BE2C (cell line): ENCODE measurements around the gene ARRDC4.

ENCODE experiments used
- DNase-seq: peaks from one replicate; pipeline ENCODE4 v3.0.0-alpha.2; 2020
- H3K27me3 ChIP-seq: fragments of 250-450 bp; sonication (Bioruptor Pico); 2 replicates; pipeline ENCODE4 v1.5.1; 2020; ENCODE audit warnings: mild to moderate bottlenecking
- H3K36me3 ChIP-seq: fragments of 250-450 bp; sonication (Bioruptor Pico); 2 replicates; pipeline ENCODE4 v1.5.1; 2020; ENCODE audit warnings: mild to moderate bottlenecking
- H3K4me1 ChIP-seq: fragments of 250-450 bp; sonication (Bioruptor Pico); 2 replicates; pipeline ENCODE4 v1.5.1; 2020
- H3K4me3 ChIP-seq: 2 replicates; pipeline ENCODE4 v1.5.1; 2011; ENCODE audit warnings: low read depth, low read length
- H3K9me3 ChIP-seq: fragments of 250-450 bp; sonication (Bioruptor Pico); 2 replicates; pipeline ENCODE4 v1.5.1; 2020
- CTCF ChIP-seq: IDR thresholded peaks from 2 replicates; pipeline ENCODE4 v1.5.1; 2012; ENCODE audit warnings: mild to moderate bottlenecking, low read depth, low read length

ARRDC4 gene

GRCh38 chr15:97991972-97992541, 31.6 kb downstream of the ARRDC4 start:
- Histone ChIP-seq H3K36me3 (no peaks in the 10 kb centered on the region), H3K4me1 (0 out of 2 replicates have a peak, but pooled peaks cover 4% of the 10 kb centered on the region), H3K4me3 (no peak overlapping the region)

GRCh38 chr15:97992823-97993222, 32.3 kb downstream of the ARRDC4 start:
- H3K36me3 ChIP-seq, result no peaks in the 10 kb centered on the region
- H3K4me1 ChIP-seq, result 0 out of 2 replicates have a peak, but pooled peaks cover 4% of the 10 kb centered on the region
- no peak overlapping the region for H3K4me3 ChIP-seq
- no peak for DNase-seq
- H3K9me3 ChIP-seq, result no peaks in the 10 kb centered on the region
- peaks cover 4% of the 10 kb centered on the region; the same call in 1 of the 2 replicates for H3K27me3 ChIP-seq
- TF ChIP-seq CTCF, result no peak

More at GRCh38 chr15:97991972-97992541, 31.6 kb downstream of the ARRDC4 start:
- H3K27me3 ChIP-seq, result peaks cover 4% of the 10 kb centered on the region; the same call in 1 of the 2 replicates
- DNase-seq, result no peak
- TF ChIP-seq CTCF, result no peak
- H3K9me3 ChIP-seq, result no peaks in the 10 kb centered on the region

GRCh38 chr15:97993310-97993738, 32.8 kb downstream of the ARRDC4 start:
- H3K4me1 ChIP-seq, result 0 out of 2 replicates have a peak, but pooled peaks cover 4% of the 10 kb centered on the region
- no peaks in the 10 kb centered on the region for H3K9me3 ChIP-seq
- H3K36me3 ChIP-seq, result no peaks in the 10 kb centered on the region
- no peak for TF ChIP-seq CTCF
- DNase-seq, result peak; percentile 35
- H3K27me3 ChIP-seq, result peaks cover 4% of the 10 kb centered on the region; the same call in 1 of the 2 replicates
- no peak overlapping the region for H3K4me3 ChIP-seq

- TF ChIP-seq CTCF, result no peak
- DNase-seq, result no peak
- H3K4me3 ChIP-seq, result no peak overlapping the region
- 0 out of 2 replicates have a peak, but pooled peaks cover 4% of the 10 kb centered on the region for H3K4me1 ChIP-seq
- H3K27me3 ChIP-seq, result peaks cover 4% of the 10 kb centered on the region; the same call in 1 of the 2 replicates
- no peaks in the 10 kb centered on the region for H3K36me3 ChIP-seq
- H3K9me3 ChIP-seq, result no peaks in the 10 kb centered on the region
These were observed 33.7 kb downstream of the ARRDC4 start for GRCh38 chr15:97994236-97994635.

GRCh38 chr15:97995192-97995591, 34.7 kb downstream of the ARRDC4 start:
- H3K9me3 ChIP-seq, result no peaks in the 10 kb centered on the region
- no peak overlapping the region for H3K4me3 ChIP-seq
- peaks cover 4% of the 10 kb centered on the region; the same call in 1 of the 2 replicates for H3K27me3 ChIP-seq
- no peak for DNase-seq
- 0 out of 2 replicates have a peak, but pooled peaks cover 4% of the 10 kb centered on the region for H3K4me1 ChIP-seq
- TF ChIP-seq CTCF, result no peak
- H3K36me3 ChIP-seq, result no peaks in the 10 kb centered on the region
